NCI-H446 (cell line): ENCODE results near the gene ZNF559.

Experiments used
- DNase-seq, 2 experiments: peaks; one replicate each; lab custom pipeline; 2025; lab: John Stamatoyannopoulos, UW

Gene ZNF559

GRCh38 chr19:9353011-9353410 is 29.0 kb downstream of the ZNF559 start:
- DNase-seq, result no peak

GRCh38 chr19:9354651-9355050 is 30.7 kb downstream of the ZNF559 start:
- DNase-seq, result no peak

GRCh38 chr19:9362905-9363304 is 38.9 kb downstream of the ZNF559 start, which contains the start of gene ZNF177:
Gene ZNF177, plus strand, starts transcription at chr19:9363013. Its CDS starts 15,299 bp downstream, at chr19:9378312.
- no peak for DNase-seq

GRCh38 chr19:9370738-9371619 is 47.0 kb downstream of the ZNF559 start:
- no peak for DNase-seq

- no peak for DNase-seq
Observed at GRCh38 chr19:9381361-9381785, 57.4 kb downstream of the ZNF559 start.
